Dorsolateral prefrontal cortex (tissue), 118 donors: ENCODE results near the gene VIPR1. TPM values are rescaled to one million over a fixed set of nuclear protein-coding genes. Genes with fewer than 3 reads are reported as not detected.

Experiments used
- total RNA-seq, 120 experiments: library from RNA; stranded (reverse); gene quantifications; one replicate each; pipeline versions ENCODE4 v1.2.3 to v1.2.4, GENCODE V29; 2022

The VIPR1 gene
- total RNA-seq, 120 experiments from 2014 or later: 15.9 to 69.4 (median 40.2) TPM

Other genes with a start within 250 kb of the VIPR1 start
- 100 to 1,000 TPM; 107 to 556 (median 326) TPM for gene CCK, start 236.5 kb upstream of the VIPR1 start, total RNA-seq
- gene LYZL4, start 92.0 kb upstream of the VIPR1 start, total RNA-seq: 1 to 10 TPM in 34 of 120 experiments, under 1 TPM in 42, not detected in 44; 0.56 to 2.5 (median 0.97) TPM
- 10 to 100 TPM; 37.5 to 76.6 (median 57.6) TPM for gene SEC22C, start 79.3 kb downstream of the VIPR1 start, total RNA-seq
- gene SS18L2, start 88.2 kb downstream of the VIPR1 start, total RNA-seq: 10 to 100 TPM; 13.0 to 41.1 (median 28.2) TPM
- 100 to 1,000 TPM in 79 of 120 experiments, 10 to 100 TPM in 41; 64.0 to 154 (median 107) TPM for gene NKTR, start 98.0 kb downstream of the VIPR1 start, total RNA-seq
- gene ZBTB47, start 151.1 kb downstream of the VIPR1 start, total RNA-seq: 100 to 1,000 TPM in 3 of 120 experiments, 10 to 100 TPM in 117; 45.2 to 122 (median 62.1) TPM
- under 1 TPM in 16 of 120 experiments, not detected in 104; 0.16 to 0.51 (median 0.24) TPM for gene KLHL40, start 182.9 kb downstream of the VIPR1 start, total RNA-seq
- gene HHATL, start 200.2 kb downstream of the VIPR1 start, total RNA-seq: 100 to 1,000 TPM in 90 of 120 experiments, 10 to 100 TPM in 30; 39.4 to 400 (median 145) TPM